Endothelial cell of umbilical vein (primary cell): ENCODE results near the gene CDHR1. TPM values are rescaled to one million over a fixed set of nuclear protein-coding genes. Genes with fewer than 3 reads are reported as not detected.

Source experiments
- BruUV-seq: library from RNA; stranded (reverse); fragments of 400-500 nt; replicated peaks from 2 replicates; lab custom pipeline; 2021; lab: Mats Ljungman, UMichigan
- CTCF ChIA-PET: fragments of 300-600, 350-600 bp; sonication (Branson Sonifier 250); formaldehyde crosslinking; loops from one replicate; lab custom pipeline; 2021; ENCODE audit warnings: antibody characterized with exemption, inconsistent platforms; lab: Charles Lee
- POLR2A ChIA-PET: fragments of 300-600, 350-600 bp; sonication (Branson Sonifier 250); formaldehyde crosslinking; loops from one replicate; lab custom pipeline; 2021; ENCODE audit warnings: antibody characterized with exemption, inconsistent platforms; lab: Charles Lee
- DNase-seq: peaks from one replicate; pipeline ENCODE4 v3.0.0-alpha.2; 2011; ENCODE audit warnings: low read depth, low spot score
- FAIRE-seq: peaks from 2 replicates; lab custom pipeline; 2011; peaks lifted over from hg19 to GRCh38; lab: Jason Lieb, UNC
- H2AFZ ChIP-seq: 2 replicates; pipeline ENCODE4 v1.6.0; 2012; ENCODE audit warnings: low read depth, low read length, control low read depth, inconsistent platforms
- H3K27ac ChIP-seq: 2 replicates; pipeline ENCODE4 v1.5.1; 2011; ENCODE audit warnings: low read depth, mild to moderate bottlenecking, control low read depth, low read length, moderate library complexity; ENCODE audit not compliant: insufficient read depth
- H3K27me3 ChIP-seq, 2 experiments: 2 replicates each; pipeline versions ENCODE4 v1.6.0 to v1.6.1; 2011; ENCODE audit warnings: low read length in 2 of 2, mixed read lengths in 1 of 2; ENCODE audit not compliant: control insufficient read depth in 2 of 2, insufficient read depth in 2 of 2
- H3K36me3 ChIP-seq, 2 experiments: 2 replicates in 1 of 2; 3 replicates in 1 of 2; pipeline ENCODE4 v1.5.1; 2011; ENCODE audit warnings: low read length in 2 of 2, mild to moderate bottlenecking in 1 of 2, moderate library complexity in 1 of 2; ENCODE audit not compliant: control insufficient read depth in 2 of 2, insufficient read depth in 2 of 2; ENCODE audit errors: extremely low read depth in 1 of 2
- H3K4me1 ChIP-seq: 3 replicates; pipeline ENCODE4 v1.5.1; 2011; ENCODE audit warnings: mild to moderate bottlenecking, low read length; ENCODE audit not compliant: control insufficient read depth, insufficient read depth; ENCODE audit errors: extremely low read depth
- H3K4me2 ChIP-seq: 2 replicates; pipeline ENCODE4 v1.6.1; 2011; ENCODE audit warnings: low read length, control low read depth, mixed read lengths; ENCODE audit not compliant: insufficient read depth
- H3K4me3 ChIP-seq, 3 experiments: fragments of 200-600 bp in 1 of 3; sonication (generic), shearing (Covaris generic) in 1 of 3; replicated peaks in 1 of 3; 2 replicates each; pipeline ENCODE4 v1.5.1; 2011 to 2016; ENCODE audit warnings: control low read depth in 3 of 3, low read length in 3 of 3, mild to moderate bottlenecking in 2 of 3, inconsistent platforms in 1 of 3, low read depth in 1 of 3, moderate library complexity in 1 of 3; ENCODE audit not compliant: insufficient read depth in 1 of 3
- H3K79me2 ChIP-seq: 2 replicates; pipeline ENCODE4 v1.6.0; 2012; ENCODE audit warnings: low read length, inconsistent platforms; ENCODE audit not compliant: control insufficient read depth, insufficient read depth
- H3K9ac ChIP-seq: replicated peaks from 2 replicates; pipeline ENCODE3; 2011; ENCODE audit warnings: low read length, control low read depth; ENCODE audit not compliant: insufficient read depth; ENCODE audit errors: extremely low read depth
- H3K9me1 ChIP-seq: replicated peaks from 3 replicates; pipeline ENCODE4 v1.6.0; 2011; ENCODE audit warnings: mild to moderate bottlenecking, low read length; ENCODE audit not compliant: control insufficient read depth, insufficient read depth; ENCODE audit errors: extremely low read depth
- H3K9me3 ChIP-seq: replicated peaks from 2 replicates; pipeline ENCODE4 v1.5.1; 2012; ENCODE audit warnings: low read length, inconsistent platforms; ENCODE audit not compliant: control insufficient read depth, insufficient read depth
- H4K20me1 ChIP-seq: replicated peaks from 2 replicates; pipeline ENCODE3; 2011; ENCODE audit warnings: mild to moderate bottlenecking, low read length; ENCODE audit not compliant: control insufficient read depth, insufficient read depth; ENCODE audit errors: extremely low read depth
- CTCF ChIP-seq, 2 donors: IDR thresholded peaks; 1 replicate in 1 of 2; 2 replicates in 1 of 2; pipeline ENCODE4 v1.5.1; 2011; ENCODE audit warnings: low read length in 2 of 2, mild to moderate bottlenecking in 2 of 2, moderate library complexity in 2 of 2, control low read depth in 1 of 2, inconsistent platforms in 1 of 2, low read depth in 1 of 2; ENCODE audit not compliant: insufficient read depth in 1 of 2; ENCODE audit errors: extremely low read depth in 1 of 2
- EZH2 ChIP-seq: IDR thresholded peaks from 2 replicates; pipeline ENCODE4 v1.6.1; 2012; ENCODE audit warnings: borderline replicate concordance, low read depth, mild to moderate bottlenecking, moderate library complexity, low read length, inconsistent platforms; ENCODE audit not compliant: severe bottlenecking
- FOS ChIP-seq: IDR thresholded peaks from 2 replicates; pipeline ENCODE4 v1.6.1; 2011; ENCODE audit warnings: mild to moderate bottlenecking, low read length, moderate library complexity, borderline replicate concordance; ENCODE audit not compliant: insufficient read depth
- GATA2 ChIP-seq: IDR thresholded peaks from 2 replicates; pipeline ENCODE4 v1.7.0; 2011; ENCODE audit warnings: low read depth, mild to moderate bottlenecking, moderate library complexity, mixed read lengths, low read length; ENCODE audit not compliant: insufficient read length, insufficient read depth
- JUN ChIP-seq: IDR thresholded peaks from 2 replicates; pipeline ENCODE4 v1.6.1; 2011; ENCODE audit warnings: borderline replicate concordance, low read depth; ENCODE audit not compliant: insufficient read length, insufficient read depth
- MAX ChIP-seq: IDR thresholded peaks from 2 replicates; pipeline ENCODE4 v1.6.1; 2011; ENCODE audit not compliant: insufficient read depth, insufficient read length
- MYC ChIP-seq: IDR thresholded peaks from one replicate; pipeline ENCODE4 v1.6.1; 2011; ENCODE audit warnings: mild to moderate bottlenecking, low read depth, low read length
- POLR2A ChIP-seq: IDR thresholded peaks from 2 replicates; pipeline ENCODE4 v1.6.1; 2012; ENCODE audit warnings: low read depth, mild to moderate bottlenecking, control low read depth, low read length
- POLR2AphosphoS5 ChIP-seq: IDR thresholded peaks from 2 replicates; pipeline ENCODE4 v1.6.1; 2012; ENCODE audit warnings: low read depth, mild to moderate bottlenecking, control low read depth, low read length, moderate library complexity; ENCODE audit not compliant: insufficient read depth
- dilution Hi-C: fragments of 300-500 bp; cut with MboI; formaldehyde crosslinking; loops from one replicate; pipeline ENCODE4 v1.15.0; 2019; ENCODE audit warnings: low sequenced_read_pairs; ENCODE audit not compliant: extremely low pct_ligation_motif_present
- intact Hi-C: fragments of 100-400 bp; cut with micrococcal nuclease; formaldehyde crosslinking; loops from one replicate; pipeline ENCODE4 v1.10.0; 2022
- polyA plus RNA-seq, 4 experiments: library from polyadenylated mRNA; depleted of rRNA in 3 of 4; stranded (reverse) in 3 of 4; unstranded in 1 of 4; fragments of >200 nt; gene quantifications; 2 replicates each; pipeline versions ENCODE4 v1.2.1 to v1.2.3, GENCODE V29; 2011 to 2012; ENCODE audit warnings: missing spikeins in 1 of 4
- total RNA-seq: library from RNA; stranded (reverse); gene quantifications from 2 replicates; pipeline ENCODE4 v1.2.3, GENCODE V29; 2021

The CDHR1 gene
- total and polyA plus RNA-seq, 2 donors (not counting 3 experiments of a cell fraction or from before 2014, with no cell fraction given), result 0.11 to 0.53 TPM

DNA sequence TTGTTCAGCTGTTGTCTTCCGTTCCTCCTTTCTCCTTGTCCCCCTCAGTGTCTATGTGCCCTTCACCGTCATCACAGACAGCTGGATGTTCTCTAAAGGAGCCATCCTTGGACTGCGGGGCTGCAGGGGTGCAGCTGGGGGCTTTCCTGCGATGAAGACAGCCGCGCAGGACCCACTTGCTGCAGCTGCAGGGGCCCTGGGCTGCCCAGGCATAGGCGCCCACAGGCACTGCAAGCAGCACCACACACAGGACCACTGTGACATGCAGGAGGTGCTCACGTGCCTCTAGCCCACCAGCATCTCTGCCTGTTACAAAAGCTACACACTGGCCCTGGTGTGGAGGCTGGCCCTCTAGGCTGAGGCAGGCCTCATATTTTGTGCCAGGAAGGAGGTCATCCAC is 27.6 kb downstream of the CDHR1 start:
- no peak for TF ChIP-seq MYC
- no peak for TF ChIP-seq JUN
- TF ChIP-seq POLR2A, result no peak
- no peak for TF ChIP-seq GATA2
- no peak for TF ChIP-seq MAX
- no peak for TF ChIP-seq FOS
- no peak for TF ChIP-seq EZH2
- TF ChIP-seq CTCF (IDR thresholded peaks at IDR 0.05; ENCODE audit: extremely low read depth in 1 of 2, insufficient read depth in 1 of 2, low read depth in 1 of 2, low read length in 2 of 2), result no peak
- TF ChIP-seq POLR2AphosphoS5, result no peak
- Histone ChIP-seq H3K9me1 (no peaks in the 10 kb centered on the region), H3K4me2 (no peak overlapping the region), H2AFZ (no peak overlapping the region), H3K4me3 (no peak overlapping the region), H3K9ac (no peak overlapping the region), H4K20me1 (no peaks in the 10 kb centered on the region), H3K4me1 (no peaks in the 10 kb centered on the region), H3K27me3 (peaks cover 0 to 5% of the 10 kb centered on the region in 2 experiments), H3K79me2 (no peaks in the 10 kb centered on the region), H3K36me3 (no peaks in the 10 kb centered on the region), H3K27ac (no peak overlapping the region), H3K9me3 (no peaks in the 10 kb centered on the region)
- FAIRE-seq (no peak), DNase-seq (no peak)
- ChIA-PET CTCF (no interaction called here), POLR2A (no interaction called here)
- intact Hi-C loops, result no loop called here
- dilution Hi-C loops, result no loop called here
- no TSS peak for BruUV-seq
